Memory B cell (primary cell): ENCODE results near the gene GCGR.

Source experiments
- ATAC-seq: fragments of 150-1000 bp; cut with Tn5 transposase; 2 replicates; pipeline ENCODE4 v1.10.0; 2021; ENCODE audit warnings: low read depth, mild to moderate bottlenecking, moderate library complexity
- DNase-seq, 2 donors: peaks; one replicate each; pipeline ENCODE4 v3.0.0; 2022; ENCODE audit warnings: low spot score in 2 of 2
- H3K27ac Mint-ChIP-seq: one replicate; pipeline ENCODE4 v1.8.0; 2022; ENCODE audit warnings: mild to moderate bottlenecking, moderate library complexity, mixed read lengths
- H3K27me3 Mint-ChIP-seq: one replicate; pipeline ENCODE4 v1.8.0; 2022; ENCODE audit warnings: mixed read lengths
- H3K36me3 Mint-ChIP-seq: one replicate; pipeline ENCODE4 v1.8.0; 2022; ENCODE audit warnings: mild to moderate bottlenecking, mixed read lengths
- H3K4me1 Mint-ChIP-seq: one replicate; pipeline ENCODE4 v1.8.0; 2022; ENCODE audit warnings: mixed read lengths
- H3K4me3 Mint-ChIP-seq: one replicate; pipeline ENCODE4 v1.8.0; 2022; ENCODE audit warnings: mild to moderate bottlenecking, moderate library complexity, mixed read lengths
- H3K9me3 Mint-ChIP-seq: one replicate; pipeline ENCODE4 v1.8.0; 2022; ENCODE audit warnings: mixed read lengths

Gene GCGR

GRCh38 chr17:81807839-81808238 lies 3.9 kb downstream of the GCGR start:
- H3K27ac Mint-ChIP-seq: no peak overlapping the region
- DNase-seq (no peak), ATAC-seq (no peak)
- peaks cover 25% of the 10 kb centered on the region for H3K27me3 Mint-ChIP-seq
- H3K9me3 Mint-ChIP-seq: no peaks in the 10 kb centered on the region
- peaks cover 5% of the 10 kb centered on the region for H3K4me1 Mint-ChIP-seq
- H3K36me3 Mint-ChIP-seq: no peaks in the 10 kb centered on the region
- H3K4me3 Mint-ChIP-seq: no peak overlapping the region

DNA sequence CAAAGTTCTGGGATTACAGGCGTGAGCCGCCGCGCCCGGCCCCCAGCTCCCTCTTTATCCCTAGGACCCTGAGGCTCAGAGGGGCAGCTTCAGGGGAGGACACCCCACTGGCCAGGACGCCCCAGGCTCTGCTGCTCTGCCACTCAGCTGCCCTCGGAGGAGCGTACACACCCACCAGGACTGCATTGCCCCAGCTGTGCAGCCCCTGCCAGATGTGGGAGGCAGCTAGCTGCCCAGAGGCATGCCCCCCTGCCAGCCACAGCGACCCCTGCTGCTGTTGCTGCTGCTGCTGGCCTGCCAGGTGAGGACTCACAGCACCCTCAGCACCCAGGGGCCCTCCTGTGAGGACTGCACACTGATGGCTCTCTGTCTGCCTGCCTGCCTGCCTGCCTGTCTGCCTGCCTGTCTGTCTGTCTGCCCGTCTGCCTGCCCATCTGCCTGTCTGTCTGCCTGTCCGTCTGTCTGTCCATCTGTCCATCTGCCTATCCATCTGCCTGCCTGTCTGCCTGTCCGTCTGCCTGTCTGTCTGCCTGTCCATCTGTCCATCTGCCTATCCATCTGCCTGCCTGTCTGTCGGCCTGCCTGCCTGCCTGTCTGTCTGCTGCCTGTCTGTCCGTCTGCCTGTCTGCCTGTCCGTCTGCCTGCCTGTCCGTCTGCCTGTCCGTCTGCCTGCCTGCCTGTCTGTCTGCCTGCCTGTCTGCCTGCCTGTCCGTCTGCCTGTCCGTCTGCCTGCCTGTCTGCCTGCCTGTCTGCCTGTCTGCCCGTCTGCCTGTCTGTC lies 5.0 kb downstream of the GCGR start:
- no peak overlapping the region for H3K4me3 Mint-ChIP-seq
- H3K36me3 Mint-ChIP-seq: no peaks in the 10 kb centered on the region
- H3K9me3 Mint-ChIP-seq: no peaks in the 10 kb centered on the region
- peaks cover 21% of the 10 kb centered on the region for H3K27me3 Mint-ChIP-seq
- no peak for DNase-seq
- peak; percentile 45 for ATAC-seq
- peak overlapping the region; percentile 60 for H3K27ac Mint-ChIP-seq
- H3K4me1 Mint-ChIP-seq: peaks cover 5% of the 10 kb centered on the region

DNA sequence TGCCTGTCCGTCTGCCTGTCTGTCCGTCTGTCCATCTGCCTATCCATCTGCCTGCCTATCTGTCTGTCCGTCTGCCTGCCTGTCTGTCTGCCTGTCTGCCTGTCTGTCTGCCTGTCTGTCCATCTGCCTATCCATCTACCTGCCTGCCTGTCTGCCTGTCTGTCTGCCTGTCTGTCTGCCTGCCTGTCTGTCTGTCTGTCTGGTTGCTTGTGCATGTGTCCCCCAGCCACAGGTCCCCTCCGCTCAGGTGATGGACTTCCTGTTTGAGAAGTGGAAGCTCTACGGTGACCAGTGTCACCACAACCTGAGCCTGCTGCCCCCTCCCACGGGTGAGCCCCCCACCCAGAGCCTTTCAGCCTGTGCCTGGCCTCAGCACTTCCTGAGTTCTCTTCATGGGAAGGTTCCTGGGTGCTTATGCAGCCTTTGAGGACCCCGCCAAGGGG lies 5.6 kb downstream of the GCGR start:
- no peaks in the 10 kb centered on the region for H3K36me3 Mint-ChIP-seq
- no peaks in the 10 kb centered on the region for H3K9me3 Mint-ChIP-seq
- peak overlapping the region; percentile 60 for H3K27ac Mint-ChIP-seq
- ATAC-seq: no peak
- H3K27me3 Mint-ChIP-seq: peaks cover 21% of the 10 kb centered on the region
- peaks cover 5% of the 10 kb centered on the region for H3K4me1 Mint-ChIP-seq
- no peak overlapping the region for H3K4me3 Mint-ChIP-seq
- no peak for DNase-seq

DNA sequence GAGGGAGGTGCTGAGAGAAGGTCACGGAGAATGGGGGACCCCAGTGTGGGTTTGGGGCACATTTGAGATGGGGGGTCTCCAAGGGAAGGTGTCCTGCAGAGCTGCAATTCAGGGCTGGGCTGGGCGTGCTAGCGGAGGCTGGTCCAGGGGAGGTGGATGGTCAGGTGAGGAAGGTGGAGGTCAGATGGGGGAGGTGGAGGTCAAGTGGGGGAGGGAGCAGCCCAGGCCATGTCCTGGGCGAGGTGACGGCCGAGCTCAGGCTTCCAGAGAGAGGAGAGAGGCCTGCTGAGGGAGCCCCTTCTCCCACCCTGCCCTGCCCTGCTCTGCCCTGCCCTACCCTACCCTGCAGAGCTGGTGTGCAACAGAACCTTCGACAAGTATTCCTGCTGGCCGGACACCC lies 6.5 kb downstream of the GCGR start:
- Mint-ChIP-seq H3K27ac (no peak overlapping the region), H3K27me3 (peaks cover 21% of the 10 kb centered on the region), H3K36me3 (no peaks in the 10 kb centered on the region), H3K9me3 (no peaks in the 10 kb centered on the region), H3K4me1 (peaks cover 5% of the 10 kb centered on the region), H3K4me3 (no peak overlapping the region)
- ATAC-seq (no peak), DNase-seq (no peak)

GRCh38 chr17:81810892-81811704 lies 7.1 kb downstream of the GCGR start:
- no peak overlapping the region for H3K27ac Mint-ChIP-seq
- peaks cover 5% of the 10 kb centered on the region for H3K4me1 Mint-ChIP-seq
- H3K9me3 Mint-ChIP-seq: no peaks in the 10 kb centered on the region
- H3K27me3 Mint-ChIP-seq: peaks cover 21% of the 10 kb centered on the region
- no peak for ATAC-seq
- no peak for DNase-seq
- no peak overlapping the region for H3K4me3 Mint-ChIP-seq
- H3K36me3 Mint-ChIP-seq: no peaks in the 10 kb centered on the region

DNA sequence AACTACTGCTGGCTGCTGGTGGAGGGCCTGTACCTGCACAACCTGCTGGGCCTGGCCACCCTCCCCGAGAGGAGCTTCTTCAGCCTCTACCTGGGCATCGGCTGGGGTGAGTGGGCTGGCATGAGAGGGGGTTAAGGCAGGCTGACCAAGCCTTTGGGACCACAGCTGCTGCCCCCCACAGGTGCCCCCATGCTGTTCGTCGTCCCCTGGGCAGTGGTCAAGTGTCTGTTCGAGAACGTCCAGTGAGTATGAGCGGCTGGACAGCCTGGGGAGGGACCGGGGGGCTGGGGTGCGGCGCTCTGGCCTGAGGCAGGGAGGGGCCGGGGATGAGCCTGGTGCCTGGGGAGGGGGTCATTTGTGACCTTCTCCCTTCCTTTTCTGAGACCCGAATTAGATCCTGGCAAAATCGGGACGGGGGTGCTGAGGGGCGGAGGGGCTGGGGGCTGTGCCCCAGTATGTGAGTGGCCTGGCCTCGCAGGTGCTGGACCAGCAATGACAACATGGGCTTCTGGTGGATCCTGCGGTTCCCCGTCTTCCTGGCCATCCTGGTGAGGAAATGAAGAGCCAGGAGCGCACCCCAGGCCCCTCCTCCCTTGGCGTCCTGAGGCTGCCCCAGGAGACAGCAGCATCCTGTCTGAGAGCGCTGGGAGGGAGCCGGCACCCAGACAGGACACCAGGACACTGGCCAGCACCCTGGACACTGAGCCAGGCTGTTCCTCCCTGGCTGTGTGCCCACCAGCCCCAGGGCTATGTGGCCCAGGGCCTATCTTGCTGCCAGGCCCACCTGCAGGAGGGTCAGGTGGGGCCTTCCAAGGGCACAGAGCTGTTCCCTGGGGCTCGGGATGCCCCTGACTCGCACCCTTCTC lies 8.0 kb downstream of the GCGR start:
- DNase-seq: no peak
- peaks cover 5% of the 10 kb centered on the region for H3K4me1 Mint-ChIP-seq
- no peaks in the 10 kb centered on the region for H3K36me3 Mint-ChIP-seq
- H3K4me3 Mint-ChIP-seq: no peak overlapping the region
- peaks cover 23% of the 10 kb centered on the region for H3K27me3 Mint-ChIP-seq
- no peaks in the 10 kb centered on the region for H3K9me3 Mint-ChIP-seq
- no peak overlapping the region for H3K27ac Mint-ChIP-seq
- ATAC-seq: no peak

DNA sequence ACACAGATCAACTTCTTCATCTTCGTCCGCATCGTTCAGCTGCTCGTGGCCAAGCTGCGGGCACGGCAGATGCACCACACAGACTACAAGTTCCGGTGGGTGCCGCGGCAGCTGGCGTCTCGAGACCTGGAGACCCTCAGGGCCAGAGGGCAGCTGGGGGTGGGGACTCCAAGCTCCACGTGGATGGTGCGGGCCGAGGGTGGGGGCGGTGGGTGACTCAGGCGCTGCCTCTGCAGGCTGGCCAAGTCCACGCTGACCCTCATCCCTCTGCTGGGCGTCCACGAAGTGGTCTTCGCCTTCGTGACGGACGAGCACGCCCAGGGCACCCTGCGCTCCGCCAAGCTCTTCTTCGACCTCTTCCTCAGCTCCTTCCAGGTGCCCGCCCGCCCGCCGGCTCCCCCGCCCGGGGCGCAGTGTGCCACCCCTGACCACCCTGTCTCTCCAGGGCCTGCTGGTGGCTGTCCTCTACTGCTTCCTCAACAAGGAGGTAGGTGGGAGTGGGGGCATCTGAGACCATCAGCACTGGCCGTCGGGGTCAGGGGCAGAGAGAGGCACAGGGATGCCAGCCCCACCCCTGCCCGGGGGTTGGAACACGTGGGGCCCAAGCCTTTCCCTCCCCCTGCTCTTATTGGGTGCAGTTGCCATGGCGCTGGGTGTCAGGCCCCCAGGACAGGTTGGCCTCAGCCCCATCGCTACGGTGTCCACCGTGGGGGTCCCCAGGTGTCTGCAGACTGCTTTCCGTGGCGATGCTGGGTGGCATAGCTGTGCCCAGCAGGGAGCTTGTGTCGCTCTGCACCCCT lies 8.8 kb downstream of the GCGR start:
- no peak overlapping the region for H3K4me3 Mint-ChIP-seq
- H3K27ac Mint-ChIP-seq: no peak overlapping the region
- ATAC-seq (no peak), DNase-seq (no peak)
- no peaks in the 10 kb centered on the region for H3K36me3 Mint-ChIP-seq
- H3K27me3 Mint-ChIP-seq: peaks cover 24% of the 10 kb centered on the region
- no peaks in the 10 kb centered on the region for H3K9me3 Mint-ChIP-seq
- peaks cover 5% of the 10 kb centered on the region for H3K4me1 Mint-ChIP-seq

DNA sequence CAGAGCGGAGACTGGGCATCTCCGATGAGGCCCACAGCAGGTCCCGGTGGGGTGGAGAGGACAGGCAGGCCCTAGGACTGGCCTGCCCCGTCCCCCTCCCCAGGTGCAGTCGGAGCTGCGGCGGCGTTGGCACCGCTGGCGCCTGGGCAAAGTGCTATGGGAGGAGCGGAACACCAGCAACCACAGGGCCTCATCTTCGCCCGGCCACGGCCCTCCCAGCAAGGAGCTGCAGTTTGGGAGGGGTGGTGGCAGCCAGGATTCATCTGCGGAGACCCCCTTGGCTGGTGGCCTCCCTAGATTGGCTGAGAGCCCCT lies 9.4 kb downstream of the GCGR start:
- DNase-seq: no peak
- no peak for ATAC-seq
- Mint-ChIP-seq H3K27me3 (peaks cover 25% of the 10 kb centered on the region), H3K36me3 (no peaks in the 10 kb centered on the region), H3K27ac (no peak overlapping the region), H3K4me1 (peaks cover 5% of the 10 kb centered on the region), H3K9me3 (no peaks in the 10 kb centered on the region), H3K4me3 (no peak overlapping the region)

DNA sequence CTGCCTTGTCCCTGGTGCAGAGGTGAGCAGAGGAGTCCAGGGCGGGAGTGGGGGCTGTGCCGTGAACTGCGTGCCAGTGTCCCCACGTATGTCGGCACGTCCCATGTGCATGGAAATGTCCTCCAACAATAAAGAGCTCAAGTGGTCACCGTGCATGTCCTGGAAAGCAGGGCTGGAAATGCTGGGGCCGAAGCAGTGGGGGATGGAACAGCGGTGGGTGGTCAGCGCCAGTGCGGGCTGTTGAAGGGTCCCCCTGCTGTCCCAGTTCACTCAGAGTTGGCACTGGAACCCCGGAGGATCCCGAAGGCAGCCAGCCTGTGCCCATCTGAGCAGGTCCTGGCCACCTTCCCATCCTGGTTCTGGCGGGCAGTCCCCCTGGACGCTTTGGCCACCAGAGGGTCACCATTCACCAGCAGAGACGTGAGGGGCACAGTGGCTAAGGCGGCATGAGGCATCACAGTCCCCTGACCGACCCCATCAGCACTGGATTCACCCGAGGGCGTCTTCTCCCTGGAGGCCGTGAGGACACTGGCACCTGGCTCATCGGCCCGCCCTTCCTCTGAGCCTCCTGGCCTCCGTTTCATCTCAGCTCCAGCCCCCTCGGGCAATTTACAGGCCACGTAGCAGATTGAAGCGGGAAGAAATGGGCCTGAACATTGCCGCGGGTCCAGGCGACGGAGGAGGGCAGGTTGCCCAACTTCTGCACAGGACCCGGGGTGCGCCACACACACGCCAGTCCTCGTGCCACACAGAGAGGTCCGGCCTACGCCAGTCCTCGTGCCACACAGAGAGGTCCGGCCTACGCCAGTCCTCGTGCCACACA lies 10.1 kb downstream of the GCGR start:
- no peaks in the 10 kb centered on the region for H3K9me3 Mint-ChIP-seq
- no peak overlapping the region for H3K27ac Mint-ChIP-seq
- H3K4me1 Mint-ChIP-seq: peaks cover 5% of the 10 kb centered on the region
- no peaks in the 10 kb centered on the region for H3K36me3 Mint-ChIP-seq
- DNase-seq: no peak
- no peak for ATAC-seq
- peaks cover 23% of the 10 kb centered on the region for H3K27me3 Mint-ChIP-seq
- no peak overlapping the region for H3K4me3 Mint-ChIP-seq

- ATAC-seq: no peak
- no peaks in the 10 kb centered on the region for H3K36me3 Mint-ChIP-seq
- H3K27me3 Mint-ChIP-seq: peaks cover 16% of the 10 kb centered on the region
- H3K4me3 Mint-ChIP-seq: no peak overlapping the region
- H3K4me1 Mint-ChIP-seq: no peaks in the 10 kb centered on the region
- H3K27ac Mint-ChIP-seq: no peak overlapping the region
- no peaks in the 10 kb centered on the region for H3K9me3 Mint-ChIP-seq
- no peak for DNase-seq
Measured at GRCh38 chr17:81814748-81815645, 11.0 kb downstream of the GCGR start.

DNA sequence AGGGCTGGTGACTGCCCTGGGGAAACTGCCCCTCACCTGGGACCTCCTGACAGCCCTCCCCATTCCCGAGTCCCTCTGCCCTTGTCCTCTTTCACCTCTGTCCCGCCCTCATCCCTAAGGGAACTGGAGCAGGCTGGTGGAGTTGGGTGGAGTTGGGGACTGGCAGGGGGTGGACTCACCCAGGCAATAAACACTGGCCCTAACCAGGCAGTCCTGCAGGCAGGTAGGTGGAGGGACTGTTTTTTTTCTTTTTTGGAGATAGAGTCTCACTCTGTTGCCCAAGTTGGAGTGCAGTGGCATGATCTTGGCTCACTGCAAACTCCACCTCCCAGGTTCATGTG lies 11.7 kb downstream of the GCGR start:
- Mint-ChIP-seq H3K4me1 (no peaks in the 10 kb centered on the region), H3K4me3 (no peak overlapping the region), H3K36me3 (no peaks in the 10 kb centered on the region), H3K27me3 (peaks cover 11% of the 10 kb centered on the region), H3K9me3 (no peaks in the 10 kb centered on the region), H3K27ac (no peak overlapping the region)
- ATAC-seq (no peak), DNase-seq (no peak)

- no peak for DNase-seq
- Mint-ChIP-seq H3K36me3 (no peaks in the 10 kb centered on the region), H3K4me3 (no peak overlapping the region), H3K4me1 (no peaks in the 10 kb centered on the region), H3K9me3 (no peaks in the 10 kb centered on the region), H3K27ac (no peak overlapping the region), H3K27me3 (peaks cover 9% of the 10 kb centered on the region)
- no peak for ATAC-seq
Measured at GRCh38 chr17:81817758-81818147, 13.8 kb downstream of the GCGR start.
